Measurements from ENCODE around the gene HS3ST1.

The HS3ST1 gene

GRCh38 chr4:11428231-11428898 is at the start of gene HS3ST1:
Gene HS3ST1 (minus strand): TSS chr4:11428894. CDS start chr4:11400005, 28,889 bp downstream.
- DNase-seq (ENCODE audit: low spot score), result no peak

- no peak for DNase-seq (ENCODE audit: low spot score)
These were observed 47.2 kb upstream of the HS3ST1 start for GRCh38 chr4:11475871-11476270.

GRCh38 chr4:11474146-11474545 is 45.5 kb upstream of the HS3ST1 start:
- no peak for DNase-seq (ENCODE audit: low spot score)

GRCh38 chr4:11472535-11472934 is 43.8 kb upstream of the HS3ST1 start:
- DNase-seq (ENCODE audit: low spot score), result no peak

- peak; percentile 20 for DNase-seq (ENCODE audit: low spot score)
These were observed 42.9 kb upstream of the HS3ST1 start for GRCh38 chr4:11471618-11472017.

GRCh38 chr4:11471046-11471441 is 42.4 kb upstream of the HS3ST1 start:
- DNase-seq (ENCODE audit: low spot score), result no peak

- peak; percentile 60 for DNase-seq (ENCODE audit: low spot score)
These were observed 41.8 kb upstream of the HS3ST1 start for GRCh38 chr4:11470438-11471045.

- DNase-seq (ENCODE audit: low spot score), result no peak
These were observed 41.1 kb upstream of the HS3ST1 start for GRCh38 chr4:11469650-11470437.

- peak; percentile 55 for DNase-seq (ENCODE audit: low spot score)
These were observed 40.2 kb upstream of the HS3ST1 start for GRCh38 chr4:11468901-11469300.

- no peak for DNase-seq (ENCODE audit: low spot score)
These were observed 39.2 kb upstream of the HS3ST1 start for GRCh38 chr4:11467931-11468330.

- DNase-seq (ENCODE audit: low spot score), result no peak
These were observed 35.0 kb upstream of the HS3ST1 start for GRCh38 chr4:11463707-11464106.

GRCh38 chr4:11456401-11456800 is 27.7 kb upstream of the HS3ST1 start:
- DNase-seq (ENCODE audit: low spot score), result no peak

- DNase-seq (ENCODE audit: low spot score), result no peak
These were observed 26.6 kb upstream of the HS3ST1 start for GRCh38 chr4:11455201-11455835.

- peak; percentile 19 for DNase-seq (ENCODE audit: low spot score)
These were observed 23.0 kb upstream of the HS3ST1 start for GRCh38 chr4:11451716-11452115.

- peak; percentile 17 for DNase-seq (ENCODE audit: low spot score)
These were observed 17.6 kb upstream of the HS3ST1 start for GRCh38 chr4:11446155-11446811.

- DNase-seq (ENCODE audit: low spot score), result no peak
These were observed 12.5 kb upstream of the HS3ST1 start for GRCh38 chr4:11441194-11441556.

- no peak for DNase-seq (ENCODE audit: low spot score)
These were observed 11.9 kb upstream of the HS3ST1 start for GRCh38 chr4:11440481-11441193.

GRCh38 chr4:11439836-11440235 is 11.1 kb upstream of the HS3ST1 start:
- no peak for DNase-seq (ENCODE audit: low spot score)

- no peak for DNase-seq (ENCODE audit: low spot score)
These were observed 10.0 kb upstream of the HS3ST1 start for GRCh38 chr4:11438647-11439046.

GRCh38 chr4:11436673-11437072 is 8.0 kb upstream of the HS3ST1 start:
- no peak for DNase-seq (ENCODE audit: low spot score)

GRCh38 chr4:11436084-11436483 is 7.4 kb upstream of the HS3ST1 start:
- no peak for DNase-seq (ENCODE audit: low spot score)

GRCh38 chr4:11435557-11435956 is 6.9 kb upstream of the HS3ST1 start:
- no peak for DNase-seq (ENCODE audit: low spot score)

Data from kidney tubule cell (primary cell).